ENCODE measurements around the gene LHFPL3. TPM values are rescaled to one million over a fixed set of nuclear protein-coding genes. Genes with fewer than 3 reads are reported as not detected.

LHFPL3 gene
- total and polyA plus RNA-seq, 2 of the 13 experiments (the other 11 are each of a cell fraction or from before 2014, with no cell fraction given), result not detected

- no peaks in the 10 kb centered on the region for H3K9me3 ChIP-seq (ENCODE audit: low read length)
- H3K9ac ChIP-seq (ENCODE audit: insufficient read depth, low read depth, low read length), result no peak overlapping the region
- no peak overlapping the region for H3K4me2 ChIP-seq (ENCODE audit: low read depth, low read length)
- ATAC-seq (no peak), FAIRE-seq (no peak), DNase-seq (ENCODE audit: low spot score) (no peak)
- no peaks in the 10 kb centered on the region for H3K79me2 ChIP-seq (ENCODE audit: insufficient read depth, low read length)
- no peak overlapping the region for H3K4me3 ChIP-seq (replicated peaks in 1 of 3; ENCODE audit: insufficient read depth in 1 of 3, low read depth in 2 of 3, low read length in 3 of 3)
- ChIA-PET POLR2A (no interaction called here), CTCF (ENCODE audit: low intra/inter-chr PET ratio, low total read pairs) (no interaction called here)
- no peak for TF ChIP-seq ZBTB8A (CRISPR knock-in tag; IDR thresholded peaks at IDR 0.05; ENCODE audit: borderline replicate concordance, low read depth)
- TF ChIP-seq, protein P1, sequence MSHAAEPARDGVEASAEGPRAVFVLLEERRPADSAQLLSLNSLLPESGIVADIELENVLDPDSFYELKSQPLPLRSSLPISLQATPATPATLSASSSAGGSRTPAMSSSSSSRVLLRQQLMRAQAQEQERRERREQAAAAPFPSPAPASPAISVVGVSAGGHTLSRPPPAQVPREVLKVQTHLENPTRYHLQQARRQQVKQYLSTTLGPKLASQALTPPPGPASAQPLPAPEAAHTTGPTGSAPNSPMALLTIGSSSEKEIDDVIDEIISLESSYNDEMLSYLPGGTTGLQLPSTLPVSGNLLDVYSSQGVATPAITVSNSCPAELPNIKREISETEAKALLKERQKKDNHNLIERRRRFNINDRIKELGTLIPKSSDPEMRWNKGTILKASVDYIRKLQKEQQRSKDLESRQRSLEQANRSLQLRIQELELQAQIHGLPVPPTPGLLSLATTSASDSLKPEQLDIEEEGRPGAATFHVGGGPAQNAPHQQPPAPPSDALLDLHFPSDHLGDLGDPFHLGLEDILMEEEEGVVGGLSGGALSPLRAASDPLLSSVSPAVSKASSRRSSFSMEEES (CRISPR knock-in tag; IDR thresholded peaks at IDR 0.05), result no peak
- TF ChIP-seq ZNF556 (CRISPR knock-in tag; IDR thresholded peaks at IDR 0.05; ENCODE audit: borderline replicate concordance), result no peak
- TF ChIP-seq, protein P2, sequence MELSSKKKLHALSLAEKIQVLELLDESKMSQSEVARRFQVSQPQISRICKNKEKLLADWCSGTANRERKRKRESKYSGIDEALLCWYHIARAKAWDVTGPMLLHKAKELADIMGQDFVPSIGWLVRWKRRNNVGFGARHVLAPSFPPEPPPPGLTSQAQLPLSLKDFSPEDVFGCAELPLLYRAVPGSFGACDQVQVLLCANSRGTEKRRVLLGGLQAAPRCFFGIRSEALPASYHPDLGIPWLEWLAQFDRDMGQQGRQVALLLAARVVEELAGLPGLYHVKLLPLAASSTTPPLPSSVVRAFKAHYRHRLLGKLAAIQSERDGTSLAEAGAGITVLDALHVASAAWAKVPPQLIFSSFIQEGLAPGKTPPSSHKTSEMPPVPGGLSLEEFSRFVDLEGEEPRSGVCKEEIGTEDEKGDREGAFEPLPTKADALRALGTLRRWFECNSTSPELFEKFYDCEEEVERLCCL (CRISPR knock-in tag; IDR thresholded peaks at IDR 0.05; ENCODE audit: borderline replicate concordance), result no peak
- H3K36me3 ChIP-seq (replicated peaks in 1 of 2; ENCODE audit: control insufficient read depth in 1 of 2, insufficient read depth in 2 of 2, low read length in 2 of 2), result no peaks in the 10 kb centered on the region
- intact Hi-C loops (cut with micrococcal nuclease; ENCODE audit: unreplicated experiment) (no loop called here), in situ Hi-C loops (cut with HindIII; ENCODE audit: extremely low pct_ligation_motif_present, low pct_unique_long_range_greater_than_20kb) (no loop called here)
- H3K4me1 ChIP-seq (ENCODE audit: insufficient read depth, low read length), result no peaks in the 10 kb centered on the region
- no peak overlapping the region for H3K27ac ChIP-seq (ENCODE audit: extremely low read length, insufficient read depth, low read length)
- no peak overlapping the region for H2AFZ ChIP-seq (ENCODE audit: low read length)
- no peaks in the 10 kb centered on the region for H3K27me3 ChIP-seq (ENCODE audit: control insufficient read depth in 1 of 2, insufficient read depth in 2 of 2, low read length in 2 of 2)
- no TSS peak for BruUV-seq (replicated peaks)
- WGBS (ENCODE audit: low lambda C conversion rate), result 3% methylated on average over 4 of the region's 4 CpGs
- H4K20me1 ChIP-seq (ENCODE audit: insufficient read depth, low read length), result no peaks in the 10 kb centered on the region
Observed at GRCh38 chr7:104397442-104397841, 69.0 kb downstream of the LHFPL3 start.

- ChIA-PET POLR2A (no interaction called here), CTCF (ENCODE audit: low intra/inter-chr PET ratio, low total read pairs) (no interaction called here)
- no peak overlapping the region for H3K9ac ChIP-seq (ENCODE audit: insufficient read depth, low read depth, low read length)
- 0 out of 5 replicates have a peak, but pooled peaks cover 0 to 3% of the 10 kb centered on the region in 2 experiments for H3K27me3 ChIP-seq (ENCODE audit: control insufficient read depth in 1 of 2, insufficient read depth in 2 of 2, low read length in 2 of 2)
- H2AFZ ChIP-seq (ENCODE audit: low read length), result no peak overlapping the region
- no peak overlapping the region for H3K4me2 ChIP-seq (ENCODE audit: low read depth, low read length)
- 3% methylated on average over 1 of the region's 1 CpG for WGBS (ENCODE audit: low lambda C conversion rate)
- H3K27ac ChIP-seq (ENCODE audit: extremely low read length, insufficient read depth, low read length), result no peak overlapping the region
- no peaks in the 10 kb centered on the region for H3K79me2 ChIP-seq (ENCODE audit: insufficient read depth, low read length)
- no peaks in the 10 kb centered on the region; the same call in 1 of the 2 replicates for H4K20me1 ChIP-seq (ENCODE audit: insufficient read depth, low read length)
- TF ChIP-seq ZNF580 (CRISPR knock-in tag; IDR thresholded peaks at IDR 0.05; ENCODE audit: borderline replicate concordance, low read depth), result no peak
- TF ChIP-seq, protein P3, sequence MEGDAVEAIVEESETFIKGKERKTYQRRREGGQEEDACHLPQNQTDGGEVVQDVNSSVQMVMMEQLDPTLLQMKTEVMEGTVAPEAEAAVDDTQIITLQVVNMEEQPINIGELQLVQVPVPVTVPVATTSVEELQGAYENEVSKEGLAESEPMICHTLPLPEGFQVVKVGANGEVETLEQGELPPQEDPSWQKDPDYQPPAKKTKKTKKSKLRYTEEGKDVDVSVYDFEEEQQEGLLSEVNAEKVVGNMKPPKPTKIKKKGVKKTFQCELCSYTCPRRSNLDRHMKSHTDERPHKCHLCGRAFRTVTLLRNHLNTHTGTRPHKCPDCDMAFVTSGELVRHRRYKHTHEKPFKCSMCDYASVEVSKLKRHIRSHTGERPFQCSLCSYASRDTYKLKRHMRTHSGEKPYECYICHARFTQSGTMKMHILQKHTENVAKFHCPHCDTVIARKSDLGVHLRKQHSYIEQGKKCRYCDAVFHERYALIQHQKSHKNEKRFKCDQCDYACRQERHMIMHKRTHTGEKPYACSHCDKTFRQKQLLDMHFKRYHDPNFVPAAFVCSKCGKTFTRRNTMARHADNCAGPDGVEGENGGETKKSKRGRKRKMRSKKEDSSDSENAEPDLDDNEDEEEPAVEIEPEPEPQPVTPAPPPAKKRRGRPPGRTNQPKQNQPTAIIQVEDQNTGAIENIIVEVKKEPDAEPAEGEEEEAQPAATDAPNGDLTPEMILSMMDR (CRISPR knock-in tag; IDR thresholded peaks at IDR 0.05), result no peak
- no peak for TF ChIP-seq PAF1 (CRISPR knock-in tag; IDR thresholded peaks at IDR 0.05)
- TF ChIP-seq KDM2A (CRISPR knock-in tag; IDR thresholded peaks at IDR 0.05; ENCODE audit: borderline replicate concordance, low read depth), result no peak
- TF ChIP-seq NFIC (IDR thresholded peaks at IDR 0.05; ENCODE audit: low read length), result no peak
- TF ChIP-seq, protein P4, sequence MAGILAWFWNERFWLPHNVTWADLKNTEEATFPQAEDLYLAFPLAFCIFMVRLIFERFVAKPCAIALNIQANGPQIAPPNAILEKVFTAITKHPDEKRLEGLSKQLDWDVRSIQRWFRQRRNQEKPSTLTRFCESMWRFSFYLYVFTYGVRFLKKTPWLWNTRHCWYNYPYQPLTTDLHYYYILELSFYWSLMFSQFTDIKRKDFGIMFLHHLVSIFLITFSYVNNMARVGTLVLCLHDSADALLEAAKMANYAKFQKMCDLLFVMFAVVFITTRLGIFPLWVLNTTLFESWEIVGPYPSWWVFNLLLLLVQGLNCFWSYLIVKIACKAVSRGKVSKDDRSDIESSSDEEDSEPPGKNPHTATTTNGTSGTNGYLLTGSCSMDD (CRISPR knock-in tag; IDR thresholded peaks at IDR 0.05), result no peak
- no peak for TF ChIP-seq SNAI1 (CRISPR knock-in tag; IDR thresholded peaks at IDR 0.05; ENCODE audit: borderline replicate concordance)
- TF ChIP-seq AGO1 (IDR thresholded peaks at IDR 0.05; ENCODE audit: low read depth, low read length, poor library complexity, severe bottlenecking), result no peak
- TF ChIP-seq GATAD1 (CRISPR knock-in tag; IDR thresholded peaks at IDR 0.05), result no peak
- in situ Hi-C loops (cut with HindIII; ENCODE audit: extremely low pct_ligation_motif_present, low pct_unique_long_range_greater_than_20kb) (no loop called here), intact Hi-C loops (cut with micrococcal nuclease; ENCODE audit: unreplicated experiment) (no loop called here)
- no peaks in the 10 kb centered on the region for H3K4me1 ChIP-seq (ENCODE audit: insufficient read depth, low read length)
- no peak for FAIRE-seq
- ATAC-seq, result no peak
- DNase-seq (ENCODE audit: low spot score), result no peak
- no peaks in the 10 kb centered on the region for H3K36me3 ChIP-seq (replicated peaks in 1 of 2; ENCODE audit: control insufficient read depth in 1 of 2, insufficient read depth in 2 of 2, low read length in 2 of 2)
- H3K4me3 ChIP-seq (replicated peaks in 1 of 3; ENCODE audit: insufficient read depth in 1 of 3, low read depth in 2 of 3, low read length in 3 of 3), result no peak overlapping the region
- no TSS peak for BruUV-seq (replicated peaks)
- no peaks in the 10 kb centered on the region for H3K9me3 ChIP-seq (ENCODE audit: low read length)
Observed at GRCh38 chr7:104408371-104408770, 80.0 kb downstream of the LHFPL3 start.
